Adrenal gland (tissue), 5 donors: Measurements from ENCODE around the gene DPYD.

Source experiments
- CTCF ChIP-seq, 6 experiments: fragments of 450-650 bp in 4 of 6; fragments of 200-600 bp in 2 of 6; sonication (generic) in 1 of 6; IDR thresholded peaks; 1 replicate in 5 of 6; 2 replicates in 1 of 6; pipeline versions ENCODE4 v1.5.1 to v1.8.0; 2016 to 2021; ENCODE audit warnings: antibody characterized with exemption in 6 of 6, mild to moderate bottlenecking in 2 of 6, moderate library complexity in 1 of 6
- POLR2A ChIP-seq, 2 donors: fragments of 450-650 bp; IDR thresholded peaks; one replicate each; pipeline ENCODE4 v1.6.1; 2017; ENCODE audit warnings: antibody characterized with exemption in 2 of 2, mild to moderate bottlenecking in 2 of 2, moderate library complexity in 1 of 2
- donor health status: DM: no; HTN: no; CAD: no.

DNA sequence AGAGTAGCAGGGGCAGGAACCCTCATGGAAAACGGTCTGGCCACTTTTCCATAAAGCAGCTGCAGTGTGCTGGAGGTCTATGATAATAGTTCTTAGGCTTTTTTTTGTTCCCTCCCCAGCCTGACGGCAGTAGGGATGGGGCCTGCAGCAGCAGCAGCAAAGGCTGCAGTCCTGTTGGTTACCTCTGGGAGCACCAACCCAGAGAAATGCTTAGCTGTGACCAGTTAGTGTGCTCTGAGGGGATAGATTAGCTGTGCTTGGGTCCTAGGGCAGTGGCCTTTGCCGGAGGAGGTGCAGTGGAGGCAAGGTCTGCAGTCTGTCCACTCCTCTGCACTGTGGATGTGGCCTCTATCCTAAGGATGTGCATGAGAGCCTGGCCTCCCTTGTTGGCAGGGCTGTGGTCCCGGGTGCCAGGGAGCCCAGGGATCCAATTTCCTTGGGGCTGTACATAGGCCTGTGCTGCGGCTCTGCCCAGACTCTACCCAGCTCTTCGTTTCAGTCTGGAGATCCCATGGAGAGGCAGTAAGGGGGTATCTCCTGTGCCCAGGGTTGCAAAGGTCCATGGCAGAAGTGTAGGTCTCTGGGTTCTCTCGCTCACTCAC lies 876.6 kb downstream of the DPYD start:
- TF ChIP-seq CTCF (IDR thresholded peaks at IDR 0.05) (no peak), POLR2A (IDR thresholded peaks at IDR 0.05) (no peak)
